A549 (cell line): ENCODE data around the gene ALG6. TPM values are rescaled to one million over a fixed set of nuclear protein-coding genes. Genes with fewer than 3 reads are reported as not detected.

Source experiments
- ATAC-seq, 2 experiments: fragments of 200-7000 bp in 1 of 2; fragments of >200 bp in 1 of 2; cut with Nextera tagmentation in 1 of 2; cut with Tn5 transposase in 1 of 2; 3 replicates each; pipeline versions ENCODE4 v1.8.0 to v1.9.1; 2018 to 2020; ENCODE audit warnings: mild to moderate bottlenecking in 1 of 2, moderate library complexity in 1 of 2
- CTCF ChIA-PET: fragments of 300-600 bp; sonication (Branson Sonifier 250); formaldehyde crosslinking; extraction: SDS; loops from one replicate; lab custom pipeline; 2021; ENCODE audit warnings: antibody characterized with exemption, inconsistent platforms; lab: Yijun Ruan, JAX
- POLR2A ChIA-PET: fragments of 350-600 bp; formaldehyde crosslinking; extraction: SDS; loops from one replicate; lab custom pipeline; 2021; ENCODE audit warnings: antibody characterized with exemption, inconsistent platforms; lab: Yijun Ruan, JAX
- DNase-seq, 2 experiments: peaks; one replicate each; pipeline versions ENCODE4 v3.0.0 to v3.0.0-alpha.2; 2011 to 2016; ENCODE audit warnings: low read depth in 1 of 2, low spot score in 1 of 2
- FAIRE-seq: peaks from 2 replicates; lab custom pipeline; 2011; peaks lifted over from hg19 to GRCh38; lab: Jason Lieb, UNC
- H3K27ac ChIP-seq, 2 experiments: fragments of >200 bp; sonication (Bioruptor Twin); formaldehyde crosslinking; 3 replicates each; pipeline ENCODE4 v1.5.1; 2016 to 2017
- H3K4me1 ChIP-seq: fragments of >200 bp; sonication (Bioruptor Twin); formaldehyde crosslinking; 3 replicates; pipeline ENCODE4 v1.6.1; 2016
- H3K4me2 ChIP-seq: fragments of >200 bp; sonication (Bioruptor Twin); formaldehyde crosslinking; 3 replicates; pipeline ENCODE4 v1.6.1; 2016
- H3K4me3 ChIP-seq: fragments of >200 bp; sonication (Bioruptor Twin); formaldehyde crosslinking; 3 replicates; pipeline ENCODE4 v1.5.1; 2016
- H3K9me3 ChIP-seq: fragments of >200 bp; sonication (Bioruptor Twin); formaldehyde crosslinking; 3 replicates; pipeline ENCODE4 v1.6.1; 2016
- ATOH8 ChIP-seq: fragments of 250-450 bp; sonication (Bioruptor Pico); IDR thresholded peaks from 2 replicates; pipeline ENCODE4 v1.5.0; 2020; ENCODE audit warnings: low read depth, mild to moderate bottlenecking, moderate library complexity
- CBX8 ChIP-seq: fragments of 200-600 bp; sonication (generic); IDR thresholded peaks from 2 replicates; pipeline ENCODE4 v1.6.1; 2016
- CEBPB ChIP-seq, 2 experiments: fragments of >200 bp in 1 of 2; sonication (Bioruptor Twin) in 1 of 2; formaldehyde crosslinking in 1 of 2; IDR thresholded peaks; 2 replicates each; pipeline ENCODE4 v1.6.1; 2012 to 2016
- E2F6 ChIP-seq: IDR thresholded peaks from 2 replicates; pipeline ENCODE4 v1.6.1; 2012; ENCODE audit warnings: low read depth, borderline replicate concordance
- EHF ChIP-seq: fragments of 250-450 bp; sonication (Bioruptor Pico); IDR thresholded peaks from 2 replicates; pipeline ENCODE4 v1.5.0; 2020; ENCODE audit warnings: mild to moderate bottlenecking
- EHMT2 ChIP-seq: fragments of 200-600 bp; sonication (generic); IDR thresholded peaks from 2 replicates; pipeline ENCODE4 v1.6.1; 2016; ENCODE audit warnings: antibody characterized with exemption, low read depth, mild to moderate bottlenecking, moderate library complexity
- ELK1 ChIP-seq: fragments of 150-350 bp; IDR thresholded peaks from 2 replicates; pipeline ENCODE4 v1.6.1; 2014; ENCODE audit warnings: low read depth, mild to moderate bottlenecking, low read length
- ESRRA ChIP-seq: fragments of 150-350 bp; IDR thresholded peaks from 2 replicates; pipeline ENCODE4 v1.6.1; 2014; ENCODE audit warnings: mild to moderate bottlenecking, low read length, borderline replicate concordance
- FOSL2 ChIP-seq, 2 experiments: fragments of 450-650 bp in 1 of 2; fragments of >200 bp in 1 of 2; sonication (Bioruptor Twin) in 1 of 2; formaldehyde crosslinking; IDR thresholded peaks; 2 replicates each; pipeline versions ENCODE4 v1.5.0 to v1.6.1; 2016 to 2020; ENCODE audit warnings: mild to moderate bottlenecking in 1 of 2, moderate library complexity in 1 of 2
- FOXS1 ChIP-seq: fragments of 250-450 bp; sonication (Bioruptor Pico); IDR thresholded peaks from 2 replicates; pipeline ENCODE4 v1.5.0; 2020; ENCODE audit warnings: mild to moderate bottlenecking, moderate library complexity
- GATA3 ChIP-seq: IDR thresholded peaks from 2 replicates; pipeline ENCODE4 v1.6.1; 2012; ENCODE audit warnings: borderline replicate concordance
- HEYL ChIP-seq: fragments of 250-450 bp; sonication (Bioruptor Pico); IDR thresholded peaks from 2 replicates; pipeline ENCODE4 v1.8.0; 2021; ENCODE audit warnings: mild to moderate bottlenecking, moderate library complexity
- HOXB5 ChIP-seq: fragments of 250-450 bp; sonication (Bioruptor Pico); IDR thresholded peaks from 2 replicates; pipeline ENCODE4 v1.5.0; 2020; ENCODE audit warnings: mild to moderate bottlenecking, moderate library complexity
- JUN ChIP-seq, 2 experiments: fragments of >200 bp; sonication (Bioruptor Twin); formaldehyde crosslinking; IDR thresholded peaks; 2 replicates in 1 of 2; 3 replicates in 1 of 2; pipeline ENCODE4 v1.6.1; 2016 to 2017
- JUNB ChIP-seq: fragments of >200 bp; sonication (Bioruptor Twin); formaldehyde crosslinking; IDR thresholded peaks from 2 replicates; pipeline ENCODE4 v1.6.1; 2016
- KDM1A ChIP-seq: fragments of 200-600 bp; sonication (generic); IDR thresholded peaks from 2 replicates; pipeline ENCODE4 v1.6.1; 2016; ENCODE audit warnings: low read depth, mild to moderate bottlenecking
- MYC ChIP-seq: IDR thresholded peaks from 2 replicates; pipeline ENCODE4 v1.6.1; 2012; ENCODE audit warnings: mild to moderate bottlenecking, inconsistent platforms, low read length, improper control_type of control experiment, borderline replicate concordance
- NFE2L2 ChIP-seq: fragments of 150-350 bp; conservative IDR thresholded peaks from 2 replicates; pipeline ENCODE4 v1.6.1; 2014; ENCODE audit warnings: low read length
- RAD21 ChIP-seq, 2 experiments: fragments of >200 bp in 1 of 2; sonication (Bioruptor Twin) in 1 of 2; formaldehyde crosslinking in 1 of 2; IDR thresholded peaks in 1 of 2; conservative IDR thresholded peaks in 1 of 2; 2 replicates in 1 of 2; 3 replicates in 1 of 2; pipeline ENCODE4 v1.6.1; 2012 to 2018; ENCODE audit warnings: inconsistent platforms in 1 of 2
- RCOR1 ChIP-seq: fragments of 150-350 bp; IDR thresholded peaks from 2 replicates; pipeline ENCODE4 v1.6.1; 2014; ENCODE audit warnings: antibody characterized with exemption, low read length, low read depth
- RFX5 ChIP-seq: fragments of 450-650 bp; IDR thresholded peaks from 2 replicates; pipeline ENCODE4 v1.7.1; 2014; ENCODE audit warnings: antibody characterized with exemption, mild to moderate bottlenecking, moderate library complexity
- SMC3 ChIP-seq: fragments of >200 bp; sonication (Bioruptor Twin); formaldehyde crosslinking; IDR thresholded peaks from 3 replicates; pipeline ENCODE4 v1.6.1; 2018; ENCODE audit warnings: inconsistent platforms
- TFCP2L1 ChIP-seq: fragments of 250-450 bp; sonication (Bioruptor Pico); IDR thresholded peaks from 2 replicates; pipeline ENCODE4 v1.5.0; 2021; ENCODE audit warnings: mild to moderate bottlenecking
- ZC3H11A ChIP-seq: fragments of 450-650 bp; IDR thresholded peaks from 2 replicates; pipeline ENCODE4 v1.6.1; 2014; ENCODE audit warnings: antibody characterized with exemption, mild to moderate bottlenecking
- ZFP36 ChIP-seq: fragments of 450-650 bp; IDR thresholded peaks from 2 replicates; pipeline ENCODE4 v1.6.1; 2014; ENCODE audit warnings: borderline replicate concordance; ENCODE audit not compliant: partially characterized antibody
- WGBS: methylation state at CpG from one replicate; pipeline ENCODE4 v1.1.6; 2017; ENCODE audit errors: missing lambda C conversion rate; 5-methylcytosine and 5-hydroxymethylcytosine counted together
- polyA plus RNA-seq, 4 experiments: library from polyadenylated mRNA; depleted of rRNA in 3 of 4; stranded (reverse); fragments of >200 nt; fragmentation: RNase III in 1 of 4; extraction: RNeasy Plus Mini Kit Qiagen cat#74134 plus additional on column Dnase treatment in 1 of 4; gene quantifications; 2 replicates in 3 of 4; 3 replicates in 1 of 4; pipeline ENCODE4 v1.2.3, GENCODE V29; 2011 to 2017
- TF ChIP-seq, protein P1 (sequence below): fragments of >200 bp; sonication (Bioruptor Twin); formaldehyde crosslinking; IDR thresholded peaks from 2 replicates; pipeline ENCODE4 v1.6.1; 2016
- TF ChIP-seq, protein P2 (sequence below): fragments of >200 bp; sonication (Bioruptor Twin); formaldehyde crosslinking; IDR thresholded peaks from 3 replicates; pipeline ENCODE4 v1.6.1; 2016
- TF ChIP-seq, protein P3 (sequence below): IDR thresholded peaks from 2 replicates; pipeline ENCODE4 v1.6.1; 2012
- TF ChIP-seq, protein P4 (sequence below): fragments of 200-600 bp; sonication (generic); IDR thresholded peaks from 2 replicates; pipeline ENCODE4 v1.6.1; 2016; ENCODE audit warnings: antibody characterized with exemption, mild to moderate bottlenecking, moderate library complexity

The ALG6 gene
- polyA plus RNA-seq, 2 of the 4 experiments (the other 2 are of a cell fraction), result 8.3 to 19.6 TPM

GRCh38 chr1:63379583-63379982 is 12.2 kb downstream of the ALG6 start:
- Histone ChIP-seq H3K4me3 (no peak overlapping the region), H3K4me1 (no peaks in the 10 kb centered on the region), H3K27ac (no peak overlapping the region), H3K4me2 (no peak overlapping the region), H3K9me3 (no peaks in the 10 kb centered on the region)
- no peak for FAIRE-seq
- WGBS, result 89% methylated on average over 2 of the region's 2 CpGs
- TF ChIP-seq TFCP2L1 (CRISPR knock-in tag), result no peak
- no peak for TF ChIP-seq RAD21 (conservative IDR thresholded peaks at IDR 0.05 in 1 of 2, IDR thresholded peaks at IDR 0.05 in 1 of 2)
- TF ChIP-seq, protein P1, sequence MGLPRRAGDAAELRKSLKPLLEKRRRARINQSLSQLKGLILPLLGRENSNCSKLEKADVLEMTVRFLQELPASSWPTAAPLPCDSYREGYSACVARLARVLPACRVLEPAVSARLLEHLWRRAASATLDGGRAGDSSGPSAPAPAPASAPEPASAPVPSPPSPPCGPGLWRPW, result no peak
- TF ChIP-seq MYC, result no peak
- no peak for TF ChIP-seq ESRRA
- no peak for TF ChIP-seq HEYL
- TF ChIP-seq FOSL2 (IDR thresholded peaks at IDR 0.05), result no peak
- no peak for TF ChIP-seq FOSL2 (CRISPR knock-in tag; IDR thresholded peaks at IDR 0.05)
- TF ChIP-seq, protein P2, sequence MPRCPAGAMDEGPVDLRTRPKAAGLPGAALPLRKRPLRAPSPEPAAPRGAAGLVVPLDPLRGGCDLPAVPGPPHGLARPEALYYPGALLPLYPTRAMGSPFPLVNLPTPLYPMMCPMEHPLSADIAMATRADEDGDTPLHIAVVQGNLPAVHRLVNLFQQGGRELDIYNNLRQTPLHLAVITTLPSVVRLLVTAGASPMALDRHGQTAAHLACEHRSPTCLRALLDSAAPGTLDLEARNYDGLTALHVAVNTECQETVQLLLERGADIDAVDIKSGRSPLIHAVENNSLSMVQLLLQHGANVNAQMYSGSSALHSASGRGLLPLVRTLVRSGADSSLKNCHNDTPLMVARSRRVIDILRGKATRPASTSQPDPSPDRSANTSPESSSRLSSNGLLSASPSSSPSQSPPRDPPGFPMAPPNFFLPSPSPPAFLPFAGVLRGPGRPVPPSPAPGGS, result no peak
- no peak for TF ChIP-seq CBX8
- no peak for TF ChIP-seq SMC3
- no peak for TF ChIP-seq JUNB
- TF ChIP-seq EHF (CRISPR knock-in tag), result no peak
- no peak for TF ChIP-seq FOXS1 (CRISPR knock-in tag)
- TF ChIP-seq ZC3H11A, result no peak
- TF ChIP-seq ATOH8 (CRISPR knock-in tag), result no peak
- no peak for TF ChIP-seq NFE2L2
- no peak for TF ChIP-seq KDM1A
- CTCF ChIA-PET, result interaction anchor here (1.1 kb wide), 1 partner anchor 12 kb away, joined by 3 read pairs; no protein-coding TSS in a partner anchor
- ATAC-seq, result no peak
- DNase-seq, result no peak
- POLR2A ChIA-PET, result no interaction called here

GRCh38 chr1:63381741-63382140 is 14.3 kb downstream of the ALG6 start:
- Histone ChIP-seq H3K9me3 (no peaks in the 10 kb centered on the region), H3K4me3 (no peak overlapping the region), H3K27ac (no peak overlapping the region), H3K4me2 (no peak overlapping the region), H3K4me1 (no peaks in the 10 kb centered on the region)
- WGBS, result 100% methylated on average over 1 of the region's 1 CpG
- POLR2A ChIA-PET, result no interaction called here
- ATAC-seq (no peak), FAIRE-seq (no peak), DNase-seq (no peak)
- CTCF ChIA-PET, result no interaction called here
- TF ChIP-seq, protein P2, result no peak
- TF ChIP-seq CEBPB (IDR thresholded peaks at IDR 0.05), result no peak
- TF ChIP-seq CBX8, result no peak
- no peak for TF ChIP-seq RFX5
- TF ChIP-seq, protein P3, sequence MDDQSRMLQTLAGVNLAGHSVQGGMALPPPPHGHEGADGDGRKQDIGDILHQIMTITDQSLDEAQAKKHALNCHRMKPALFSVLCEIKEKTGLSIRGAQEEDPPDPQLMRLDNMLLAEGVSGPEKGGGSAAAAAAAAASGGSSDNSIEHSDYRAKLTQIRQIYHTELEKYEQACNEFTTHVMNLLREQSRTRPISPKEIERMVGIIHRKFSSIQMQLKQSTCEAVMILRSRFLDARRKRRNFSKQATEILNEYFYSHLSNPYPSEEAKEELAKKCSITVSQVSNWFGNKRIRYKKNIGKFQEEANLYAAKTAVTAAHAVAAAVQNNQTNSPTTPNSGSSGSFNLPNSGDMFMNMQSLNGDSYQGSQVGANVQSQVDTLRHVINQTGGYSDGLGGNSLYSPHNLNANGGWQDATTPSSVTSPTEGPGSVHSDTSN, result no peak
- no peak for TF ChIP-seq EHMT2
- no peak for TF ChIP-seq ELK1
- no peak for TF ChIP-seq HOXB5
- TF ChIP-seq, protein P4, sequence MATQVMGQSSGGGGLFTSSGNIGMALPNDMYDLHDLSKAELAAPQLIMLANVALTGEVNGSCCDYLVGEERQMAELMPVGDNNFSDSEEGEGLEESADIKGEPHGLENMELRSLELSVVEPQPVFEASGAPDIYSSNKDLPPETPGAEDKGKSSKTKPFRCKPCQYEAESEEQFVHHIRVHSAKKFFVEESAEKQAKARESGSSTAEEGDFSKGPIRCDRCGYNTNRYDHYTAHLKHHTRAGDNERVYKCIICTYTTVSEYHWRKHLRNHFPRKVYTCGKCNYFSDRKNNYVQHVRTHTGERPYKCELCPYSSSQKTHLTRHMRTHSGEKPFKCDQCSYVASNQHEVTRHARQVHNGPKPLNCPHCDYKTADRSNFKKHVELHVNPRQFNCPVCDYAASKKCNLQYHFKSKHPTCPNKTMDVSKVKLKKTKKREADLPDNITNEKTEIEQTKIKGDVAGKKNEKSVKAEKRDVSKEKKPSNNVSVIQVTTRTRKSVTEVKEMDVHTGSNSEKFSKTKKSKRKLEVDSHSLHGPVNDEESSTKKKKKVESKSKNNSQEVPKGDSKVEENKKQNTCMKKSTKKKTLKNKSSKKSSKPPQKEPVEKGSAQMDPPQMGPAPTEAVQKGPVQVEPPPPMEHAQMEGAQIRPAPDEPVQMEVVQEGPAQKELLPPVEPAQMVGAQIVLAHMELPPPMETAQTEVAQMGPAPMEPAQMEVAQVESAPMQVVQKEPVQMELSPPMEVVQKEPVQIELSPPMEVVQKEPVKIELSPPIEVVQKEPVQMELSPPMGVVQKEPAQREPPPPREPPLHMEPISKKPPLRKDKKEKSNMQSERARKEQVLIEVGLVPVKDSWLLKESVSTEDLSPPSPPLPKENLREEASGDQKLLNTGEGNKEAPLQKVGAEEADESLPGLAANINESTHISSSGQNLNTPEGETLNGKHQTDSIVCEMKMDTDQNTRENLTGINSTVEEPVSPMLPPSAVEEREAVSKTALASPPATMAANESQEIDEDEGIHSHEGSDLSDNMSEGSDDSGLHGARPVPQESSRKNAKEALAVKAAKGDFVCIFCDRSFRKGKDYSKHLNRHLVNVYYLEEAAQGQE, result no peak
- TF ChIP-seq JUN (IDR thresholded peaks at IDR 0.05), result no peak
- no peak for TF ChIP-seq E2F6
- no peak for TF ChIP-seq EHF (CRISPR knock-in tag)
- no peak for TF ChIP-seq ZFP36
- TF ChIP-seq RCOR1, result no peak
- no peak for TF ChIP-seq GATA3
